ENCODE measurements around the gene ELMO2. TPM values are rescaled to one million over a fixed set of nuclear protein-coding genes. Genes with fewer than 3 reads are reported as not detected.

The ELMO2 gene
- total RNA-seq, 4 donors from 2014 or later: 13.5 to 30.0 (median 22.1) TPM

DNA sequence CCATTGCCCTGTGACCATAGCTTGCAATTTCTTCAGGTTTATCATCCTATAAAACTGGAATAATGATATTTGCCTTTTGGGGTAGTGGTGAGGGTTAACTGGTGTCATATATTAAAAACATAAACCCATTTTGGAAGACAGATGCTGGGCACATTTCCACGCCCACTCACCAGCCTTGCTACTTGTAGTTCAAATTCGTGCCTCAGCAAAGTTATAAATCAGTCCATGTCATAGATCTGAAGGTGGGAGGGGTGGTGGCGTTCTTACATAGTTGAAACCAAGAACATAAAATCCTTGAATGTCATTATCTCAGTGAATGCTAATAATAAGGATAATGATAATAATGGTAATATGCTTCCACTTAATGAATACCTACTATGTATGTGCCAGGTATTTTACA lies 9.4 kb upstream of the ELMO2 start:
- H3K27me3 ChIP-seq: peaks cover 8% of the 10 kb centered on the region
- no peaks in the 10 kb centered on the region for H3K36me3 ChIP-seq
- WGBS, 2 donors (ENCODE audit: low coverage in 1 of 2): 54% methylated on average over 3 of the region's 3 CpGs; no CpG with 5 or more reads in 1 of the 2 donors
- H3K4me3 ChIP-seq: no peak overlapping the region
- in situ Hi-C loops (cut with MboI; ENCODE audit: low pct_ligation_motif_present in 1 of 4, low pct_unique_long_range_greater_than_20kb in 1 of 4, low sequenced_read_pairs in 3 of 4) (no loop called here), intact Hi-C loops (cut with DNase I; ENCODE audit: low total_unique reads) (loop anchor here (5.0 kb wide), 1 partner anchor 108 kb away; the partner anchor contains the start of gene CDH22)
- DNase-seq: no peak
- peaks cover 0 to 1% (median under 1%) of the 10 kb centered on the region in 4 donors for H3K4me1 ChIP-seq
- H3K9me3 ChIP-seq: no peaks in the 10 kb centered on the region
- no peak overlapping the region for H3K27ac ChIP-seq
- TF ChIP-seq EP300 (IDR thresholded peaks at IDR 0.05; ENCODE audit: low read depth) (no peak), CTCF (IDR thresholded peaks at IDR 0.05) (no peak), POLR2A (IDR thresholded peaks at IDR 0.05) (no peak), POLR2AphosphoS5 (IDR thresholded peaks at IDR 0.05) (no peak)

- in situ Hi-C loops (cut with MboI; ENCODE audit: low pct_ligation_motif_present in 1 of 4, low pct_unique_long_range_greater_than_20kb in 1 of 4, low sequenced_read_pairs in 3 of 4) (no loop called here), intact Hi-C loops (cut with DNase I; ENCODE audit: low total_unique reads) (loop anchor here (5.0 kb wide), 1 partner anchor 107 kb away; the partner anchor contains the start of gene CDH22)
- H3K27me3 ChIP-seq: no peaks in the 10 kb centered on the region
- no peak for DNase-seq
- TF ChIP-seq POLR2AphosphoS5 (IDR thresholded peaks at IDR 0.05) (no peak), CTCF (IDR thresholded peaks at IDR 0.05) (no peak), EP300 (IDR thresholded peaks at IDR 0.05; ENCODE audit: low read depth) (no peak)
- H3K4me3 ChIP-seq: no peak overlapping the region
- H3K9me3 ChIP-seq: no peaks in the 10 kb centered on the region
- WGBS, 2 donors (ENCODE audit: low coverage in 1 of 2): 64 to 68% methylated on average over 5 of the region's 5 CpGs
- no peak overlapping the region for H3K27ac ChIP-seq
- no peaks in the 10 kb centered on the region for H3K36me3 ChIP-seq
- peaks cover 0 to 4% (median 2%) of the 10 kb centered on the region in 4 donors for H3K4me1 ChIP-seq
Measured at GRCh38 chr20:46414608-46415007, 8.2 kb upstream of the ELMO2 start.

- Histone ChIP-seq H3K36me3 (no peaks in the 10 kb centered on the region), H3K4me3 (no peak overlapping the region), H3K27me3 (no peaks in the 10 kb centered on the region), H3K9me3 (no peaks in the 10 kb centered on the region), H3K4me1 (peaks cover 0 to 11% (median 11%) of the 10 kb centered on the region in 4 donors), H3K27ac (no peak overlapping the region)
- 68 to 73% methylated on average over 3 of the region's 3 CpGs for WGBS, 2 donors (ENCODE audit: low coverage in 1 of 2)
- DNase-seq: no peak
- in situ Hi-C loops (cut with MboI; ENCODE audit: low pct_ligation_motif_present in 1 of 4, low pct_unique_long_range_greater_than_20kb in 1 of 4, low sequenced_read_pairs in 3 of 4) (no loop called here), intact Hi-C loops (cut with DNase I; ENCODE audit: low total_unique reads) (no loop called here)
- no peak for TF ChIP-seq POLR2A (IDR thresholded peaks at IDR 0.05)
- no peak for TF ChIP-seq EP300 (IDR thresholded peaks at IDR 0.05; ENCODE audit: low read depth)
- no peak for TF ChIP-seq POLR2AphosphoS5 (IDR thresholded peaks at IDR 0.05)
- TF ChIP-seq CTCF (IDR thresholded peaks at IDR 0.05): no peak
Measured at GRCh38 chr20:46411637-46412036, 5.2 kb upstream of the ELMO2 start.

GRCh38 chr20:46408281-46408731 lies 1.9 kb upstream of the ELMO2 start:
- WGBS, 2 donors (ENCODE audit: low coverage in 1 of 2): 65% methylated on average over 5 of the region's 5 CpGs; no CpG with 5 or more reads in 1 of the 2 donors
- Histone ChIP-seq H3K4me3 (no peak overlapping the region), H3K27ac (no peak overlapping the region), H3K9me3 (no peaks in the 10 kb centered on the region), H3K27me3 (no peaks in the 10 kb centered on the region), H3K36me3 (no peaks in the 10 kb centered on the region), H3K4me1 (peaks cover 7 to 35% (median 24%) of the 10 kb centered on the region in 4 donors)
- in situ Hi-C loops (cut with MboI; ENCODE audit: low pct_ligation_motif_present in 1 of 4, low pct_unique_long_range_greater_than_20kb in 1 of 4, low sequenced_read_pairs in 3 of 4): no loop called here
- DNase-seq: no peak
- TF ChIP-seq POLR2AphosphoS5 (IDR thresholded peaks at IDR 0.05) (no peak), POLR2A (IDR thresholded peaks at IDR 0.05) (no peak), CTCF (IDR thresholded peaks at IDR 0.05) (no peak), EP300 (IDR thresholded peaks at IDR 0.05; ENCODE audit: low read depth) (no peak)
- intact Hi-C loops (cut with DNase I; ENCODE audit: low total_unique reads): no loop called here

Measured in transverse colon (tissue), 4 donors.